Measurements from ENCODE around the gene HK3. TPM values are rescaled to one million over a fixed set of nuclear protein-coding genes. Genes with fewer than 3 reads are reported as not detected.

Gene HK3
- total and polyA plus RNA-seq, 9 of the 15 experiments (the other 6 are each of a cell fraction or from before 2014, with no cell fraction given) = 0.16 TPM; not detected in 8

DNA sequence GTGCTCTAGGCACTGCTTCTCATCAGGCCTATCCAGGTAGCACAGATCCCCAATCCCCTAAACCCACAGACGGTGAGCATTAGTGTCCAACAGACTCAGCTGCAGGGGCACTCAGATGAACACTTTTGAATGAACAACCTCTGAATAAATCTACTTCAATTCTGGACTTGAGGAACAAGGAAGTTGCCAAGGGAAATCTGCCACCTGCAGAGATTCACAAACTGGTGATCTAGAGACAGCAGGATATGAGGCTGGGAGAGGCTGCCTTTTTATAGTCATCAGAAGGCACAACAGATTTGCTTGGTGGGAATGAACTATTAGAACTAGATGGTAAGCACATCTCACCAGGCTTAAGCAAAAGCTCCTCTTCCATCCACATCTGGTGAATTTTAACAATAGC, 7.0 kb upstream of the HK3 start:
- Histone ChIP-seq H3K4me2 (ENCODE audit: insufficient read depth, low read length) (no peak overlapping the region), H3K36me3 (ENCODE audit: control insufficient read depth, insufficient read depth, low read length) (peaks cover 85% of the 10 kb centered on the region), H3K27me3 (ENCODE audit: control insufficient read depth in 2 of 2, insufficient read depth in 2 of 2, low read length in 2 of 2) (no peaks in the 10 kb centered on the region), H3K9me1 (ENCODE audit: control insufficient read depth, insufficient read depth, low read length) (peaks cover 3% of the 10 kb centered on the region), H4K20me1 (replicated peaks; ENCODE audit: control insufficient read depth, insufficient read depth, low read length) (no peaks in the 10 kb centered on the region), H3K4me3 (no peak overlapping the region), H2AFZ (ENCODE audit: low read depth, low read length) (no peak overlapping the region), H3K9ac (ENCODE audit: insufficient read depth in 1 of 2, low read depth in 2 of 2, low read length in 2 of 2) (no peak overlapping the region), H3K4me1 (replicated peaks in 1 of 2; ENCODE audit: control insufficient read depth in 2 of 2, insufficient read depth in 2 of 2, low read length in 2 of 2) (peaks cover 0 to 10% of the 10 kb centered on the region in 2 experiments; a peak in 2 of 5 replicates), H3K27ac (ENCODE audit: extremely low read depth, low read depth, low read length) (no peak overlapping the region), H3K9me3 (replicated peaks; ENCODE audit: control insufficient read depth, insufficient read depth, low read depth, low read length) (no peaks in the 10 kb centered on the region), H3K79me2 (ENCODE audit: control insufficient read depth, insufficient read depth, low read length) (no peaks in the 10 kb centered on the region)
- TF ChIP-seq EWSR1 (IDR thresholded peaks at IDR 0.05; ENCODE audit: borderline replicate concordance, low read depth, partially characterized antibody) (no peak), ZNF778 (CRISPR knock-in tag; IDR thresholded peaks at IDR 0.05) (no peak), CREB1 (IDR thresholded peaks at IDR 0.05) (no peak), CREB1 (CRISPR knock-in tag; IDR thresholded peaks at IDR 0.05) (no peak), YY1 (IDR thresholded peaks at IDR 0.05; ENCODE audit: borderline replicate concordance in 1 of 3, control insufficient read depth in 1 of 3, extremely low read depth in 1 of 3, insufficient read depth in 3 of 3, insufficient read length in 1 of 3, insufficient replicate concordance in 2 of 3, low read depth in 1 of 3, low read length in 2 of 3) (no peak), SIN3B (IDR thresholded peaks at IDR 0.05; ENCODE audit: low read depth) (no peak), MXI1 (IDR thresholded peaks at IDR 0.05; ENCODE audit: low read depth, low read length) (no peak), XRCC4 (IDR thresholded peaks at IDR 0.05; ENCODE audit: extremely low read depth, insufficient read depth, insufficient read length) (no peak), CHCHD3 (CRISPR knock-in tag; IDR thresholded peaks at IDR 0.05) (no peak), ZFP36 (IDR thresholded peaks at IDR 0.05; ENCODE audit: low read depth, low read length, partially characterized antibody) (no peak), MEF2D (tag; conservative IDR thresholded peaks at IDR 0.05; ENCODE audit: low read depth) (no peak)
- TF ChIP-seq, protein P1, sequence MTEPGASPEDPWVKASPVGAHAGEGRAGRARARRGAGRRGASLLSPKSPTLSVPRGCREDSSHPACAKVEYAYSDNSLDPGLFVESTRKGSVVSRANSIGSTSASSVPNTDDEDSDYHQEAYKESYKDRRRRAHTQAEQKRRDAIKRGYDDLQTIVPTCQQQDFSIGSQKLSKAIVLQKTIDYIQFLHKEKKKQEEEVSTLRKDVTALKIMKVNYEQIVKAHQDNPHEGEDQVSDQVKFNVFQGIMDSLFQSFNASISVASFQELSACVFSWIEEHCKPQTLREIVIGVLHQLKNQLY (CRISPR knock-in tag; conservative IDR thresholded peaks at IDR 0.05) = no peak
- TF ChIP-seq, protein P2, sequence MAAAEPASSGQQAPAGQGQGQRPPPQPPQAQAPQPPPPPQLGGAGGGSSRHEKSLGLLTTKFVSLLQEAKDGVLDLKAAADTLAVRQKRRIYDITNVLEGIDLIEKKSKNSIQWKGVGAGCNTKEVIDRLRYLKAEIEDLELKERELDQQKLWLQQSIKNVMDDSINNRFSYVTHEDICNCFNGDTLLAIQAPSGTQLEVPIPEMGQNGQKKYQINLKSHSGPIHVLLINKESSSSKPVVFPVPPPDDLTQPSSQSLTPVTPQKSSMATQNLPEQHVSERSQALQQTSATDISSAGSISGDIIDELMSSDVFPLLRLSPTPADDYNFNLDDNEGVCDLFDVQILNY (CRISPR knock-in tag; IDR thresholded peaks at IDR 0.05) = no peak
- TF ChIP-seq, protein P3, sequence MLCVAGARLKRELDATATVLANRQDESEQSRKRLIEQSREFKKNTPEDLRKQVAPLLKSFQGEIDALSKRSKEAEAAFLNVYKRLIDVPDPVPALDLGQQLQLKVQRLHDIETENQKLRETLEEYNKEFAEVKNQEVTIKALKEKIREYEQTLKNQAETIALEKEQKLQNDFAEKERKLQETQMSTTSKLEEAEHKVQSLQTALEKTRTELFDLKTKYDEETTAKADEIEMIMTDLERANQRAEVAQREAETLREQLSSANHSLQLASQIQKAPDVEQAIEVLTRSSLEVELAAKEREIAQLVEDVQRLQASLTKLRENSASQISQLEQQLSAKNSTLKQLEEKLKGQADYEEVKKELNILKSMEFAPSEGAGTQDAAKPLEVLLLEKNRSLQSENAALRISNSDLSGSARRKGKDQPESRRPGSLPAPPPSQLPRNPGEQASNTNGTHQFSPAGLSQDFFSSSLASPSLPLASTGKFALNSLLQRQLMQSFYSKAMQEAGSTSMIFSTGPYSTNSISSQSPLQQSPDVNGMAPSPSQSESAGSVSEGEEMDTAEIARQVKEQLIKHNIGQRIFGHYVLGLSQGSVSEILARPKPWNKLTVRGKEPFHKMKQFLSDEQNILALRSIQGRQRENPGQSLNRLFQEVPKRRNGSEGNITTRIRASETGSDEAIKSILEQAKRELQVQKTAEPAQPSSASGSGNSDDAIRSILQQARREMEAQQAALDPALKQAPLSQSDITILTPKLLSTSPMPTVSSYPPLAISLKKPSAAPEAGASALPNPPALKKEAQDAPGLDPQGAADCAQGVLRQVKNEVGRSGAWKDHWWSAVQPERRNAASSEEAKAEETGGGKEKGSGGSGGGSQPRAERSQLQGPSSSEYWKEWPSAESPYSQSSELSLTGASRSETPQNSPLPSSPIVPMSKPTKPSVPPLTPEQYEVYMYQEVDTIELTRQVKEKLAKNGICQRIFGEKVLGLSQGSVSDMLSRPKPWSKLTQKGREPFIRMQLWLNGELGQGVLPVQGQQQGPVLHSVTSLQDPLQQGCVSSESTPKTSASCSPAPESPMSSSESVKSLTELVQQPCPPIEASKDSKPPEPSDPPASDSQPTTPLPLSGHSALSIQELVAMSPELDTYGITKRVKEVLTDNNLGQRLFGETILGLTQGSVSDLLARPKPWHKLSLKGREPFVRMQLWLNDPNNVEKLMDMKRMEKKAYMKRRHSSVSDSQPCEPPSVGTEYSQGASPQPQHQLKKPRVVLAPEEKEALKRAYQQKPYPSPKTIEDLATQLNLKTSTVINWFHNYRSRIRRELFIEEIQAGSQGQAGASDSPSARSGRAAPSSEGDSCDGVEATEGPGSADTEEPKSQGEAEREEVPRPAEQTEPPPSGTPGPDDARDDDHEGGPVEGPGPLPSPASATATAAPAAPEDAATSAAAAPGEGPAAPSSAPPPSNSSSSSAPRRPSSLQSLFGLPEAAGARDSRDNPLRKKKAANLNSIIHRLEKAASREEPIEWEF (CRISPR knock-in tag; IDR thresholded peaks at IDR 0.05) = no peak
- 100% methylated on average over 1 of the region's 1 CpG for WGBS (ENCODE audit: insufficient coverage, low coverage, missing lambda C conversion rate)
- in situ Hi-C loops (cut with MboI) (no loop called here), intact Hi-C loops (cut with micrococcal nuclease) (no loop called here)
- no peak for ATAC-seq
- FAIRE-seq = no peak
- BruUV-seq (replicated peaks) = no TSS peak
- CTCF ChIA-PET (ENCODE audit: low intra/inter-chr PET ratio) = interaction anchor here (0.6 kb wide), 1 partner anchor 103 kb away, joined by 3 read pairs; no protein-coding TSS in a partner anchor
- DNase-seq (ENCODE audit: extremely low read depth in 1 of 4, low spot score in 3 of 4) = no peak
- POLR2A ChIA-PET = interaction anchor here (0.6 to 0.8 kb wide), 3 partner anchors 11 to 59 kb away, joined by 3 to 5 read pairs (median 3); no protein-coding TSS in a partner anchor

Data from K562 (cell line).